HepG2 (cell line): ENCODE data around the gene SNCAIP. TPM values are rescaled to one million over a fixed set of nuclear protein-coding genes. Genes with fewer than 3 reads are reported as not detected.

Source experiments
- ATAC-seq: fragments of 200-7000 bp; cut with Tn5 transposase; 3 replicates; pipeline ENCODE4 v1.9.1; 2020; ENCODE audit warnings: mild to moderate bottlenecking, moderate library complexity
- BruUV-seq: library from RNA; stranded (reverse); fragments of 400-500 nt; replicated peaks from 2 replicates; lab custom pipeline; 2021; lab: Mats Ljungman, UMichigan
- CTCF ChIA-PET: fragments of 300-600 bp; formaldehyde crosslinking; extraction: SDS; loops from one replicate; lab custom pipeline; 2021; ENCODE audit warnings: low total read pairs, inconsistent platforms, low intra/inter-chr PET ratio; lab: Yijun Ruan, JAX
- POLR2A ChIA-PET: fragments of 350-600 bp; sonication (Branson Sonifier 250); formaldehyde crosslinking; loops from one replicate; lab custom pipeline; 2020; ENCODE audit warnings: antibody characterized with exemption, inconsistent platforms; lab: Yijun Ruan, JAX
- DNase-seq: peaks from one replicate; pipeline ENCODE4 v3.0.0-alpha.2; 2015; ENCODE audit warnings: low spot score
- FAIRE-seq: peaks from 3 replicates; lab custom pipeline; 2011; peaks lifted over from hg19 to GRCh38; lab: Jason Lieb, UNC
- H2AFZ ChIP-seq: one replicate; pipeline ENCODE4 v1.6.1; 2011; ENCODE audit warnings: low read length, inconsistent platforms
- H3K27ac ChIP-seq: fragments of 300-600 bp; 3 replicates; pipeline ENCODE4 v1.8.0; 2011; ENCODE audit warnings: mixed run types, mild to moderate bottlenecking, mixed read lengths, low read length, inconsistent platforms; ENCODE audit not compliant: insufficient read depth; ENCODE audit errors: extremely low read length
- H3K27me3 ChIP-seq, 2 experiments: fragments of 200-600 bp in 1 of 2; 2 replicates in 1 of 2; 3 replicates in 1 of 2; pipeline versions ENCODE4 v1.6.0 to v1.8.0; 2011; ENCODE audit warnings: low read length in 2 of 2, mild to moderate bottlenecking in 2 of 2, moderate library complexity in 2 of 2, inconsistent platforms in 1 of 2; ENCODE audit not compliant: insufficient read depth in 2 of 2, control insufficient read depth in 1 of 2
- H3K36me3 ChIP-seq, 2 experiments: fragments of 200-600 bp in 1 of 2; replicated peaks in 1 of 2; 2 replicates in 1 of 2; 3 replicates in 1 of 2; pipeline versions ENCODE4 v1.5.1 to v1.8.0; 2011; ENCODE audit warnings: low read length in 2 of 2, inconsistent platforms in 1 of 2; ENCODE audit not compliant: insufficient read depth in 2 of 2, control insufficient read depth in 1 of 2
- H3K4me1 ChIP-seq: 2 replicates; pipeline ENCODE4 v1.5.1; 2012; ENCODE audit warnings: low read length, inconsistent platforms; ENCODE audit not compliant: insufficient read depth
- H3K4me2 ChIP-seq: 2 replicates; pipeline ENCODE4 v1.6.0; 2011; ENCODE audit warnings: low read depth, low read length, inconsistent platforms
- H3K4me3 ChIP-seq, 3 experiments: fragments of 200-600 bp in 1 of 3; sonication (generic), shearing (Covaris generic) in 1 of 3; replicated peaks in 1 of 3; 2 replicates each; pipeline ENCODE4 v1.5.1; 2011 to 2016; ENCODE audit warnings: low read length in 3 of 3, inconsistent platforms in 2 of 3, low read depth in 2 of 3, mild to moderate bottlenecking in 2 of 3, control low read depth in 1 of 3, mixed read lengths in 1 of 3; ENCODE audit not compliant: insufficient read depth in 1 of 3
- H3K79me2 ChIP-seq: one replicate; pipeline ENCODE4 v1.6.1; 2011; ENCODE audit warnings: low read length, inconsistent platforms; ENCODE audit not compliant: insufficient read depth
- H3K9ac ChIP-seq: 2 replicates; pipeline ENCODE4 v1.6.0; 2011; ENCODE audit warnings: mild to moderate bottlenecking, low read depth, low read length, inconsistent platforms; ENCODE audit not compliant: insufficient read depth
- H3K9me3 ChIP-seq: 2 replicates; pipeline ENCODE4 v1.5.1; 2012; ENCODE audit warnings: mild to moderate bottlenecking, low read length
- H4K20me1 ChIP-seq: 2 replicates; pipeline ENCODE4 v1.6.0; 2011; ENCODE audit warnings: inconsistent platforms, mild to moderate bottlenecking, low read length, moderate library complexity; ENCODE audit not compliant: insufficient read depth
- FOXO1 ChIP-seq: sonication (generic); formaldehyde crosslinking; IDR thresholded peaks from 2 replicates; pipeline ENCODE4 v1.4.0; 2020; ENCODE audit warnings: missing genetic modification reagents
- HNF4G ChIP-seq, 2 experiments: sonication (generic) in 1 of 2; formaldehyde crosslinking in 1 of 2; IDR thresholded peaks; 2 replicates each; pipeline versions ENCODE4 v1.4.0 to v1.6.1; 2011 to 2020; ENCODE audit warnings: borderline replicate concordance in 2 of 2, low read depth in 2 of 2, mild to moderate bottlenecking in 2 of 2, low read length in 1 of 2, missing genetic modification reagents in 1 of 2, moderate library complexity in 1 of 2
- KDM5A ChIP-seq: fragments of 200-600 bp; sonication (generic); IDR thresholded peaks from 2 replicates; pipeline ENCODE4 v1.7.0; 2018; ENCODE audit warnings: antibody characterized with exemption, mild to moderate bottlenecking, low read length, borderline replicate concordance
- MXI1 ChIP-seq: IDR thresholded peaks from 3 replicates; pipeline ENCODE4 v1.6.1; 2012; ENCODE audit warnings: low read depth, low read length, inconsistent platforms, borderline replicate concordance
- PHF21A ChIP-seq: sonication (generic); formaldehyde crosslinking; IDR thresholded peaks from 2 replicates; pipeline ENCODE4 v1.5.0; 2020; ENCODE audit warnings: mild to moderate bottlenecking, missing genetic modification reagents
- RBM39 ChIP-seq: fragments of 200-400 bp; formaldehyde crosslinking; IDR thresholded peaks from one replicate; pipeline ENCODE4 v1.6.1; 2018; ENCODE audit warnings: antibody characterized with exemption, mild to moderate bottlenecking, low read depth, low read length; ENCODE audit not compliant: poor library complexity, severe bottlenecking
- SNAPC2 ChIP-seq: sonication (generic); formaldehyde crosslinking; IDR thresholded peaks from 2 replicates; pipeline ENCODE4 v1.8.1; 2022; ENCODE audit warnings: mild to moderate bottlenecking, missing genetic modification reagents
- WIZ ChIP-seq: sonication (generic); formaldehyde crosslinking; IDR thresholded peaks from 2 replicates; pipeline ENCODE4 v1.5.1; 2020; ENCODE audit warnings: mild to moderate bottlenecking, missing genetic modification reagents
- YEATS2 ChIP-seq: sonication (generic); formaldehyde crosslinking; IDR thresholded peaks from 2 replicates; pipeline ENCODE4 v1.4.0; 2020; ENCODE audit warnings: missing genetic modification reagents, borderline replicate concordance
- ZNF121 ChIP-seq: sonication (generic); formaldehyde crosslinking; IDR thresholded peaks from 2 replicates; pipeline ENCODE4 v1.5.0; 2020; ENCODE audit warnings: mild to moderate bottlenecking, missing genetic modification reagents
- ZNF577 ChIP-seq: sonication (generic); formaldehyde crosslinking; IDR thresholded peaks from 2 replicates; pipeline ENCODE4 v1.4.0; 2020; ENCODE audit warnings: mild to moderate bottlenecking, low read depth, missing genetic modification reagents, borderline replicate concordance
- WGBS: methylation state at CpG from one replicate; pipeline ENCODE4 v1.1.6; 2017; ENCODE audit warnings: low lambda C conversion rate; 5-methylcytosine and 5-hydroxymethylcytosine counted together
- in situ Hi-C: cut with HindIII; loops from 2 replicates; pipeline ENCODE4 v1.10.0; 2017; ENCODE audit warnings: low pct_unique_long_range_greater_than_20kb; ENCODE audit not compliant: extremely low pct_ligation_motif_present
- intact Hi-C: fragments of 100-400 bp; cut with micrococcal nuclease; formaldehyde crosslinking; loops from one replicate; pipeline ENCODE4 v1.10.0; 2022; ENCODE audit not compliant: unreplicated experiment
- polyA plus RNA-seq, 8 experiments: library from polyadenylated mRNA; depleted of rRNA in 3 of 8; stranded (reverse) in 7 of 8; unstranded in 1 of 8; fragments of >200 nt; fragmentation: Illumina TruSeq in 4 of 8; extraction: Trizol in 4 of 8; gene quantifications; 2 replicates each; pipeline versions ENCODE4 v1.2.1 to v1.2.3, GENCODE V29; 2011 to 2016; ENCODE audit warnings: low read depth in 4 of 8, missing spikeins in 1 of 8, mixed read lengths in 1 of 8; ENCODE audit not compliant: insufficient read depth in 1 of 8
- total RNA-seq, 5 experiments: library from RNA; depleted of rRNA; stranded (reverse); fragments of >200 nt; fragmentation: Illumina TruSeq; extraction: Trizol; gene quantifications; 2 replicates each; pipeline ENCODE4 v1.2.3, GENCODE V29; 2016; ENCODE audit warnings: low read depth in 1 of 5
- TF ChIP-seq, protein P1 (sequence below): sonication (generic); formaldehyde crosslinking; IDR thresholded peaks from 2 replicates; pipeline ENCODE4 v1.5.1; 2020; ENCODE audit warnings: mild to moderate bottlenecking, moderate library complexity, missing genetic modification reagents
- TF ChIP-seq, protein P2 (sequence below): IDR thresholded peaks from 2 replicates; pipeline ENCODE4 v1.4.0; 2020; ENCODE audit warnings: mild to moderate bottlenecking, missing genetic modification reagents
- TF ChIP-seq, protein P3 (sequence below): sonication (generic); formaldehyde crosslinking; IDR thresholded peaks from 2 replicates; pipeline ENCODE4 v1.8.1; 2023; ENCODE audit warnings: mild to moderate bottlenecking, moderate library complexity, missing genetic modification reagents
- TF ChIP-seq, protein P4 (sequence below): sonication (generic); formaldehyde crosslinking; IDR thresholded peaks from 2 replicates; pipeline ENCODE4 v1.5.0; 2020; ENCODE audit warnings: mild to moderate bottlenecking, missing genetic modification reagents

SNCAIP gene
- total and polyA plus RNA-seq, 2 of the 13 experiments (the other 11 are each of a cell fraction or from before 2014, with no cell fraction given): not detected

DNA sequence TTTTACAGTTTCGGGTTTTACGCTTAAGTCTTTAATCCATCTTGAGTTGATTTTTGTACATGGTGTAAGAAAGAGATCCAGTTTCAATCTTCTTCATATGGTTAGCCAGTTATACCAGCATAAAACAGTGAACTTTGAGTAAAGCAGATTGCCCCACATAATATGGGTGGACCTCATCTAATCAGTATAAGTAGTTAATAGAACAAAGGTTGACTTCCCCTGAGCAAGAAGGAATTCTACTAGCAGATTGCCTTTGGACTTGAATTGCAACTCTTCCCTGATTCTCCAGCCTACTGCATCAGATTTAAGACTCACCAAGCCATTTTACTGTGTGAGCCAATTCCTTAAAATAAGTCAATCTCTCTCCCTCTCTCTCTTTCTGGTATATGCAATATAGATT lies 173.2 kb downstream of the SNCAIP start:
- H2AFZ ChIP-seq: no peak overlapping the region
- H3K9me3 ChIP-seq: no peaks in the 10 kb centered on the region
- BruUV-seq: no TSS peak
- POLR2A ChIA-PET: no interaction called here
- H3K4me3 ChIP-seq: no peak overlapping the region
- no peak overlapping the region for H3K27ac ChIP-seq
- H3K79me2 ChIP-seq: no peaks in the 10 kb centered on the region
- H3K27me3 ChIP-seq: no peaks in the 10 kb centered on the region
- H3K4me2 ChIP-seq: no peak overlapping the region
- no peak overlapping the region for H3K9ac ChIP-seq
- in situ Hi-C loops (no loop called here), intact Hi-C loops (no loop called here)
- no peak for ATAC-seq
- CTCF ChIA-PET: no interaction called here
- FAIRE-seq: no peak
- DNase-seq: no peak
- WGBS: 83% methylated on average over 2 of the region's 2 CpGs
- no peaks in the 10 kb centered on the region for H3K36me3 ChIP-seq
- no peaks in the 10 kb centered on the region for H4K20me1 ChIP-seq
- H3K4me1 ChIP-seq: no peaks in the 10 kb centered on the region
- TF ChIP-seq HNF4G (IDR thresholded peaks at IDR 0.05; ENCODE audit: borderline replicate concordance, low read depth, low read length) (no peak), HNF4G (CRISPR knock-in tag; IDR thresholded peaks at IDR 0.05; ENCODE audit: borderline replicate concordance, low read depth) (no peak), SNAPC2 (CRISPR knock-in tag) (no peak), MXI1 (no peak), RBM39 (no peak), ZNF121 (CRISPR knock-in tag) (no peak), WIZ (CRISPR knock-in tag) (no peak), YEATS2 (CRISPR knock-in tag) (no peak), KDM5A (no peak), ZNF577 (no peak), FOXO1 (CRISPR knock-in tag) (no peak), PHF21A (CRISPR knock-in tag) (no peak)
- TF ChIP-seq, protein P1, sequence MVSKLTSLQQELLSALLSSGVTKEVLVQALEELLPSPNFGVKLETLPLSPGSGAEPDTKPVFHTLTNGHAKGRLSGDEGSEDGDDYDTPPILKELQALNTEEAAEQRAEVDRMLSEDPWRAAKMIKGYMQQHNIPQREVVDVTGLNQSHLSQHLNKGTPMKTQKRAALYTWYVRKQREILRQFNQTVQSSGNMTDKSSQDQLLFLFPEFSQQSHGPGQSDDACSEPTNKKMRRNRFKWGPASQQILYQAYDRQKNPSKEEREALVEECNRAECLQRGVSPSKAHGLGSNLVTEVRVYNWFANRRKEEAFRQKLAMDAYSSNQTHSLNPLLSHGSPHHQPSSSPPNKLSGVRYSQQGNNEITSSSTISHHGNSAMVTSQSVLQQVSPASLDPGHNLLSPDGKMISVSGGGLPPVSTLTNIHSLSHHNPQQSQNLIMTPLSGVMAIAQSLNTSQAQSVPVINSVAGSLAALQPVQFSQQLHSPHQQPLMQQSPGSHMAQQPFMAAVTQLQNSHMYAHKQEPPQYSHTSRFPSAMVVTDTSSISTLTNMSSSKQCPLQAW (CRISPR knock-in tag): no peak
- TF ChIP-seq, protein P2, sequence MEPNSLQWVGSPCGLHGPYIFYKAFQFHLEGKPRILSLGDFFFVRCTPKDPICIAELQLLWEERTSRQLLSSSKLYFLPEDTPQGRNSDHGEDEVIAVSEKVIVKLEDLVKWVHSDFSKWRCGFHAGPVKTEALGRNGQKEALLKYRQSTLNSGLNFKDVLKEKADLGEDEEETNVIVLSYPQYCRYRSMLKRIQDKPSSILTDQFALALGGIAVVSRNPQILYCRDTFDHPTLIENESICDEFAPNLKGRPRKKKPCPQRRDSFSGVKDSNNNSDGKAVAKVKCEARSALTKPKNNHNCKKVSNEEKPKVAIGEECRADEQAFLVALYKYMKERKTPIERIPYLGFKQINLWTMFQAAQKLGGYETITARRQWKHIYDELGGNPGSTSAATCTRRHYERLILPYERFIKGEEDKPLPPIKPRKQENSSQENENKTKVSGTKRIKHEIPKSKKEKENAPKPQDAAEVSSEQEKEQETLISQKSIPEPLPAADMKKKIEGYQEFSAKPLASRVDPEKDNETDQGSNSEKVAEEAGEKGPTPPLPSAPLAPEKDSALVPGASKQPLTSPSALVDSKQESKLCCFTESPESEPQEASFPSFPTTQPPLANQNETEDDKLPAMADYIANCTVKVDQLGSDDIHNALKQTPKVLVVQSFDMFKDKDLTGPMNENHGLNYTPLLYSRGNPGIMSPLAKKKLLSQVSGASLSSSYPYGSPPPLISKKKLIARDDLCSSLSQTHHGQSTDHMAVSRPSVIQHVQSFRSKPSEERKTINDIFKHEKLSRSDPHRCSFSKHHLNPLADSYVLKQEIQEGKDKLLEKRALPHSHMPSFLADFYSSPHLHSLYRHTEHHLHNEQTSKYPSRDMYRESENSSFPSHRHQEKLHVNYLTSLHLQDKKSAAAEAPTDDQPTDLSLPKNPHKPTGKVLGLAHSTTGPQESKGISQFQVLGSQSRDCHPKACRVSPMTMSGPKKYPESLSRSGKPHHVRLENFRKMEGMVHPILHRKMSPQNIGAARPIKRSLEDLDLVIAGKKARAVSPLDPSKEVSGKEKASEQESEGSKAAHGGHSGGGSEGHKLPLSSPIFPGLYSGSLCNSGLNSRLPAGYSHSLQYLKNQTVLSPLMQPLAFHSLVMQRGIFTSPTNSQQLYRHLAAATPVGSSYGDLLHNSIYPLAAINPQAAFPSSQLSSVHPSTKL: no peak
- TF ChIP-seq, protein P3, sequence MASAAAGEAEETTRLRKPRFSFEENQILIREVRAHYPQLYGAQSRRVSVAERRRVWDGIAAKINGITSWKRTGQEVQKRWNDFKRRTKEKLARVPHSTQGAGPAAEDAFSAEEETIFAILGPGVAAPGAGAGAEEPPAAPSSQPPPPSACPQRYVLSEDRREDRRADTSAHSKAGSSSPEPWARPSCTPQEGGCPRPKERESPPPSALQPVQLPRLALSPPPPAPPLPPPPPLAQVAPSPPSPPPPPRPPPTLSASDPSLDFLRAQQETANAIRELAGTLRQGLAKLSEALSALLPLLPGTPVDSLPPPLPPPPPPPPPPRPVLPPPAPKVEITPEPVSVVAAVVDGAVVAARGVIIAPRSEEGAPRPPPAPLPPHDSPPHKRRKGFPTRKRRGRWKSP (CRISPR knock-in tag): no peak
- TF ChIP-seq, protein P4, sequence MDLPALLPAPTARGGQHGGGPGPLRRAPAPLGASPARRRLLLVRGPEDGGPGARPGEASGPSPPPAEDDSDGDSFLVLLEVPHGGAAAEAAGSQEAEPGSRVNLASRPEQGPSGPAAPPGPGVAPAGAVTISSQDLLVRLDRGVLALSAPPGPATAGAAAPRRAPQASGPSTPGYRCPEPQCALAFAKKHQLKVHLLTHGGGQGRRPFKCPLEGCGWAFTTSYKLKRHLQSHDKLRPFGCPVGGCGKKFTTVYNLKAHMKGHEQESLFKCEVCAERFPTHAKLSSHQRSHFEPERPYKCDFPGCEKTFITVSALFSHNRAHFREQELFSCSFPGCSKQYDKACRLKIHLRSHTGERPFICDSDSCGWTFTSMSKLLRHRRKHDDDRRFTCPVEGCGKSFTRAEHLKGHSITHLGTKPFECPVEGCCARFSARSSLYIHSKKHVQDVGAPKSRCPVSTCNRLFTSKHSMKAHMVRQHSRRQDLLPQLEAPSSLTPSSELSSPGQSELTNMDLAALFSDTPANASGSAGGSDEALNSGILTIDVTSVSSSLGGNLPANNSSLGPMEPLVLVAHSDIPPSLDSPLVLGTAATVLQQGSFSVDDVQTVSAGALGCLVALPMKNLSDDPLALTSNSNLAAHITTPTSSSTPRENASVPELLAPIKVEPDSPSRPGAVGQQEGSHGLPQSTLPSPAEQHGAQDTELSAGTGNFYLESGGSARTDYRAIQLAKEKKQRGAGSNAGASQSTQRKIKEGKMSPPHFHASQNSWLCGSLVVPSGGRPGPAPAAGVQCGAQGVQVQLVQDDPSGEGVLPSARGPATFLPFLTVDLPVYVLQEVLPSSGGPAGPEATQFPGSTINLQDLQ (CRISPR knock-in tag): no peak
